HG03108 (cell line): ENCODE results near the gene OR2V2.
"Not testable (repeated sequence)": the region's sequence is repeated elsewhere in the genome, so short reads cannot be mapped to it uniquely, and the experiment has no call there.

ENCODE experiments used
- ATAC-seq: cut with Tn5 transposase; IDR thresholded peaks from one replicate; pipeline ENCODE4 v1.9.1; 2021; ENCODE audit warnings: moderate library complexity; ENCODE audit not compliant: unreplicated experiment

Gene OR2V2, protein sequence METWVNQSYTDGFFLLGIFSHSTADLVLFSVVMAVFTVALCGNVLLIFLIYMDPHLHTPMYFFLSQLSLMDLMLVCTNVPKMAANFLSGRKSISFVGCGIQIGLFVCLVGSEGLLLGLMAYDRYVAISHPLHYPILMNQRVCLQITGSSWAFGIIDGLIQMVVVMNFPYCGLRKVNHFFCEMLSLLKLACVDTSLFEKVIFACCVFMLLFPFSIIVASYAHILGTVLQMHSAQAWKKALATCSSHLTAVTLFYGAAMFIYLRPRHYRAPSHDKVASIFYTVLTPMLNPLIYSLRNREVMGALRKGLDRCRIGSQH

DNA sequence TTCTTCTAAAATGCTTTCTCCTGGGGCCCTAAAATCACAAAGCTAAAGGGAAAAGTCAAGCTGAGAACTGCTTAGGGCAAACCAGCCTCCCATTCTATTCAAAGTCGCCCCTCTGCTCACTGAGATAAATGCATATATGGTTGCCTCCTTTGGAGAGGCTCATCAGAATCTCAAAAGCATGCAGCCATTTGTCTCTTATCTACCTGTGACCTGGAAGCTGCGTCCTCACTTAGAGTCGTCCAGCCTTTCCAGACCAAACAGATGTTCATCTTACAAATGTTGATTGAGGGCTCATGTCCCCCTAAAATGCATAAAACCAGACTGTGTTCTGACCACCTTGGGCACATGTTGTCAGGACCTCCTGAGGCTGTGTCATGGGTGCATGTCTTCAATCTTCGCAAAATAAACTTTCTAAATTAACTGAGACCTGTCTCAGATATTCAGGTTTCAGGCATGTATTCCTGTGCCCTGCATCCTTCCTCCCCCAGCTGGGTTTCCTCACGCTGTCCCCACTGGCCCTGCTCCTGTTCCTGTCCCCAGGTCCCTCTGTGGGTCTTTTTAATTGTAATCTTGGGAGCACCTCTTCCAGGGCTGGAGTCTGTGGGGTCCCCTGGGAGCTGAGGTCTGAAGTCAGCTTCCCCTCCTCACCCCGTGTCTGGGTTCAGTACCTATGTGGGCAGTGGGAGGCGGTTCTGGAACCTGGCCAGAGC is at the start of gene OR2V2:
OR2V2 (plus strand) TSS at position 660 of the 710 bp plus-strand sequence. CDS start 7,357 bp downstream, outside the sequence.
- not testable (repeated sequence) for ATAC-seq

DNA sequence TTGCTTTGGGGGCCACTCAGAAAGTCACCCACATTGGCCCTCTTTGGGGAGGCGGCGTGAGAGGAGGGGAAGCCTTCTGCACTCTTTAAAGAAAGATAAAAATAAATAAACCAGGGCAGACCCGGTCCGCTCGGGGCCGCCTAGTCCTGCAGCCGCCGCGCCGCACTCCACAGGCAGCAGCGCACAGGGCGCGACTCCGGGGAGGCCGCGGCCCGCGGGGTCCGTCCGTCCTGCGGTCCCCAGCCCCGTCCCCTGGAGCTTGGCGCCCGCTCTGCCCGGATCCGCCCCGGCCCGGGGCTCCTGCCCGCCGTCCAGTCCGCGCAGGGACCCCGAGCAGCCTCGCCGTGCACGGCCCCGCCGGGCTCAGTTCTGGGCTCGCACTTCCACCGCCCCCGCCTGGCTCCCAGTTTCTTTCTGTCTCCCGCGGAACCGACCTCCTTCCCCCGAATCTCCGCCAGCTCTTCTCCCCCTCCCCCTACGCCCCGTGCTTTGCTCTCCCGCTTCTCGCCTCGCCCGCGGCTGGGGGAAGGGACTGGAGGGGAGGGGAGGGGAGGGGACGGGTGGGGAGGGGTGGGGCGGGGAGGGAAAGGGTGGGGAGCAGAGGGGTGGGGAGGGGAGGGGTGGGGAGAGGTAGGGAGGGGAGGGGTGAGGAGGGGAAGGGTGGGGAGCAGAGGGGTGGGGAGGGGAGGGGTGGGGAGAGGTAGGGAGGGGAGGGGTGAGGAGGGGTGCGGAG is 49.5 kb upstream of the OR2V2 start:
- not testable (repeated sequence) for ATAC-seq

DNA sequence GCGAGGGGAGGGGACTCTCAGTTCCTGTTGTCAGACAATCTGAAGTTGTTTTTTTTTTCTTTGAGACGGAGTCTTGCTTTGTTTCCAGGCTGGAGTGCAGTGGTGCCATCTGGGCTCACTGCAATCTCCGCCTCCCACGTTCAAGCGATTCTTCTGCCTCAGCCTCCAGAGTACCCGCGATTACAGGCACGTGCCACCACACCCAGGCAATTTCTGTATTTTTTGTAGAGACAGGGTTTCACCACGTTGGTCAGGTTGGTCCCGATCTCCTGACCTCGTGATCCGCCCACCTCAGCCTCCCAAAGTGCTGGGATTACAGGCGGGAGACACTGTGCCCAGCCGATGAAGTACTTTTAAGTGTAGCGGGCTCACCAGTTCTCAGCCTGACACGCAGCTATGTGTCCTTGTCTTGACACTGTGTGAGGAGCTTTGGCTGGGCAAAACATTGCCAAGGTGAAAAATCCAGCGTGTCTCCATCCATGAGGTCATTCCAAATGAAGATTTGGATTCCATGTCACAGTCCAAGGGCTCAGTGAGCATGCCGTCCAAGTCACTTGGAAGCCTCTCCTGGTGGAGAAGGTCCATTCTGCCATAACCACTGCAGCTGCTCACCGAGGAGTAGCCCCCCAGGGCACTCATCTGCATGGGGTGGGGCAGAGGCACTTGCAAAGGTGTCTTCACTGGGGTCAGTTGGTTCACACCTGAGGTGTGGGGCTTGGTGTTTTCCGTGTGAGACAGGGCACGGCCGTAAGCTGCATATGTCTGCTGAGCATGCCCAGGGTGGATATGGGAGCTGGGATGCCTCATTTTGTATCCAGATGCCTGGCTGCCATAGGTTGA is 48.4 kb upstream of the OR2V2 start:
- no peak for ATAC-seq

DNA sequence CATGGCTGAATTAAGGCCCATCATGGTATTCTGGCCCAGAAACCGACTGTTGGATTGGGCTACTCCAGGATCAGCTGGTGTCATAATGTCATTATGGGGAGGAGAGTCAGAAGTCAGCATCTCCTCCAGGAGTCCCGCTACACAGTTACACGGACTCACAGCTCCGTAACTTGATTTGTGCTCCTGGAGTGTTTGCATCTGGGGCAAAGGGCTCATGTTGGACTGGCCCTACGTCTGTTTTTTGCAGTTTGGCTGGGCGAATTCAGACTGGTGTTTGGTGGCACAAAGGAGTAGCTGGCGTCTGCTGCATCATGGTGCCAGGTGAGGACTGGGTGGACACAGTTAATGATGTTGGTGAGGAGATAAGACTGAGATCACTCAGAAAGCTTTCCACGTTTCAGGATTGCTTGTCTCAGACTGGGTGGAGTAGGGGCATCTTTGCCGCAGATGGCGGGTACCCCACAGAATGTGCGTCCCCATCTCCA is 47.7 kb upstream of the OR2V2 start:
- no peak for ATAC-seq

DNA sequence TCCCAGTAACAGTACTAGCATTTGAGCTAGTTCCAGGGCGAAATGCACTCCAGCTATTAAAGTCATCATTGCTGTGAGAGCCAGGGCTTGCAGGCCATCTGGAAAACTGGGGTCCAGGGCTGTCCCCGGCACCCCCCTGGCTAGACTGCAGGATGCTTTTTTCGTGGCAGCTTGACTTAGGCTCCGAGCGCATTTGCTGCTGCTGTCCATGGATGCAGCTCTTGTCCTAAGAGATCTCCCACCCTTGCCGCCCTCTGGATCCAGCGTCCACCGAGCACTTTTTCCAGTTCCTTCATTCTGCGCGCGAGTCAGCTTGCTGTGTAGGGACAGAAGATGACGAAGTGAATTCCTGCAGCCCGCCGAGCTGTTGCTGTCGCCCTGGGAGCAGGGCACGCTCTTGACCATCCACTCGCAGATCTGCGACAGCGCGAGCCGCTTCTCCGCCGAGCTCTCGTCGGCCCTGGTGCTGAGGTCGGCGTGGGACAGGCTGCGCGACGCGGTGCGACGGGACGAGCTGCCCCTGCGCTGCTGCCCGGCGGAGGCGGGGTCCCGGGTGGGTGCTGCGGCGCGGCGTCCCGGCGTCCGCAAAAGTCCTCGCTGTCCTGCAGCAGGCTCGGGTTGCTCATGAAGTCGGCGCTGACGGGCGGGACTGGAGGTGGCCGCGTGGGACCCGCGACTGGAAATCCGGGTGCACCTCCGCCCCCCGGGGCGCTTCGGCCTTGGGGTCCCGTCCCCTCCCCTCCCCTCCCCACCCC is 47.1 kb upstream of the OR2V2 start:
- no peak for ATAC-seq

DNA sequence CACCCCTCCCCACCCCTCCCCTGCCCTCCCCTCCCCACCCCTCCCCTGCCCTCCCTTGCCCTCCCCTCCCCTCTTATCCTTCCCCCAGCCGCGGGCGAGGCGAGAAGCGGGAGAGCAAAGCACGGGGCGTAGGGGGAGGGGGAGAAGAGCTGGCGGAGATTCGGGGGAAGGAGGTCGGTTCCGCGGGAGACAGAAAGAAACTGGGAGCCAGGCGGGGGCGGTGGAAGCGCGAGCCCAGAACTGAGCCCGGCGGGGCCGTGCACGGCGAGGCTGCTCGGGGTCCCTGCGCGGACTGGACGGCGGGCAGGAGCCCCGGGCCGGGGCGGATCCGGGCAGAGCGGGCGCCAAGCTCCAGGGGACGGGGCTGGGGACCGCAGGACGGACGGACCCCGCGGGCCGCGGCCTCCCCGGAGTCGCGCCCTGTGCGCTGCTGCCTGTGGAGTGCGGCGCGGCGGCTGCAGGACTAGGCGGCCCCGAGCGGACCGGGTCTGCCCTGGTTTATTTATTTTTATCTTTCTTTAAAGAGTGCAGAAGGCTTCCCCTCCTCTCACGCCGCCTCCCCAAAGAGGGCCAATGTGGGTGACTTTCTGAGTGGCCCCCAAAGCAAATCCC is 46.2 kb upstream of the OR2V2 start:
- not testable (repeated sequence) for ATAC-seq

DNA sequence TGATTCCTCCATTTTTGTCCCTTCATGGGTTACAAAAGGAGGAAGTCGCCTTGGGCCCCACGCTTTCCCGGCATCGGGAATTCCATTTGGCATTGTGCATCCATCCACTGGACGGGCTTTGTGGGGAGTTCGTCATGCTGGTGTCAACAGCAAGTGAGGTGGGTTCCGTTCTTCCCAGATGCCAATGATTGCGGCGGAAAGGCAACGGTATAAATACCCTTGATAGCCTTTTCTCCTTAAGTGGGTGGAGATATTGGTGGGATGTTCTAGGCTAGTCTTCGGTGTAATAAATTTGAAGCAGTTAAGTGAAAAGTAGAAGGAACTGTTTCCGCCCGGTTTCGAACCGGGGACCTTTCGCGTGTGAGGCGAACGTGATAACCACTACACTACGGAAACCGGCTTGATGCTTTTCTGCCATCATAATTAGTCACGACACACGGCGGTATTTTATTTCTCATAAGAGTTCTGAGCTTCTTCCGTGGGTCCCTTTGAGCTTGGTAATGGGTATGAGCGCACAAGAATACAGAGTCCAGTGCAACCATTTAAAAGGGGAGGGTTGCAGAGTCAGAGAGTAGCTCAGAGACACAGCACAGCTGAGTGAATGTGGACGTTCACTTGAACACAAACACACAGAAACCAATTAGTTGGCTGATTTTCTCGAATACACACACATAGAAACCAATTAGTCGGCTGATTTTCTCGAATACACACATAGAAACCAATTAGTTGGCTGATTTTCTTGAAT is 45.3 kb upstream of the OR2V2 start:
- ATAC-seq, result not testable (repeated sequence)

DNA sequence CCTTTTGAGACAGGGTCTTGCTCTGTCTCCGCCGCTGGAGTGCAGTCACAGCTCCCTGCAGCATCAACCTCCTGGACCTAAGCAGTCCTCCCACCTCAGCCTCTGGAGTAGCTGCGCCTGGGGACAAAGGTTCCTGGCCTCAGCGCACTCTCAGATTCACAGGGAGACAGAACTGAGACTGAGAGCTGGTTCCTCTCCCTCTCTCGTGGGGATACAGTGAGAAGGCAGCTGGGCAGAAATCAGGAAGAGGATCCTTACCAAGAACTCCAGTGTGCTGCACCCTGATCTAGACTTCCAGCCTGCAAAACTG is 43.2 kb upstream of the OR2V2 start:
- not testable (repeated sequence) for ATAC-seq

DNA sequence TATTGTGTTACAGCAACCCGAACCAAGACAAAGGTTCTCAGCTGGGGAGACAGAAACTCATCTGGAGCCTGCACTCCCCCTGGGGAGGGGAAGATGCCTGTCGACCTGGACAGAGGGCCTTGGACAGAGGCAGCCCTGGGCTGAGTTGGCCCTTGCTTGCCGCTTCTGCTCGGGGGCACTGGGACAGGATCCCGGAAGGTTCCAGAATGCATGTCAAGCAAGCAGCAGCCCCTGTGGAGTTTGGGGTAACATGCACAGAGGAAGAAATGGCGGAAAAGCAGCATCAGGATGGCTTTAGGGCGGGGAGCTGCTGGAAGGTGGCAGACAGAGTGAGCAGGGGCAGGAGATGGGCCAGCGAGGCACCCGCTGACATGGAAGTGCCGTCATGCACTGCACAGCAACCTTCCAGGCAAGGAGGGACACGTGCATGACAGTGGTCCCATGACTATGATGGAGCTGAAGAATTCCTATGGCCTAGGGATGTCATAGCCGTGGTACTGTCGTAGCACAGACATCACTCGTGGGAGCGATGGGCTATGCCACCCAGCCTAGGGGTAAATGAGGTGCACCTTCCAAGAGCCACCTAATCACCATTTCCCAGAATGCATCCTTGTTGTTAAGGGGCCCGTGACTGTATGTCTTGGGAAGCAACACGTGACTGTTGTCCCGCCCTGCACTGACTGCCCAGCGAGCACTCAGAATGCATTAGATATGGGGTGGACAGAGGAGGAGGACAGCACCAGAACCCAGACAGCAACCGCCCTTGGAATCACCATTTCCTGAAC is 42.6 kb upstream of the OR2V2 start:
- ATAC-seq, result not testable (repeated sequence)

DNA sequence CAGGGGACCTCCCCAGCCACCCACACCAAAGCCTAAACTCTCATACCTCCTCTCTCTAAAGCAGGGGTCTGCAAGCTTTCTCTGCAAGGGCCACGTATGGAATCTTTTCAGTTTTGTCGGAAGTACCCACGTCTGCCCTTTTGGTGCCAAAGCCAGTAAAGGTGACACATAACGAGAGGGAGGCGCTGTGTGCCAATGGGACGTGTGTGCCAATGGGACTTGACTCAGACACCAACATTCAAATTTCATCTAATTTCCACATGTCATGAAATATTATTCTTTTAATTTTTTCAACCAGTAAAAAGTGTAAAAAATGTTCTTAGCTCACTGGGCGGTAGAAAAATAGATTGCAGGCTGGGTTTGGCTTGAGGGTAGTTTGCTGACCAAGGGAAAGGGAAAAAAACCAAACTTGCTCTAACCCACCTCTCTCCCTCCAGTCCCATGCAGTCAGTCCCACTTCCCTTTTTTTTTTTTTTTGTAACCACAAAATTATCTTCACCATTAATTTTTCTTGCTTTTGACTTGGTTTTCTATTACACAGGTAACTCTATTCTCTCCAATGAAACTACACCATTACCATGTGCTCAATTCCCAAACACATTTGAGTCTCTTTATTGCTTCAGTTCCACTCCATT is 41.9 kb upstream of the OR2V2 start:
- no peak for ATAC-seq

DNA sequence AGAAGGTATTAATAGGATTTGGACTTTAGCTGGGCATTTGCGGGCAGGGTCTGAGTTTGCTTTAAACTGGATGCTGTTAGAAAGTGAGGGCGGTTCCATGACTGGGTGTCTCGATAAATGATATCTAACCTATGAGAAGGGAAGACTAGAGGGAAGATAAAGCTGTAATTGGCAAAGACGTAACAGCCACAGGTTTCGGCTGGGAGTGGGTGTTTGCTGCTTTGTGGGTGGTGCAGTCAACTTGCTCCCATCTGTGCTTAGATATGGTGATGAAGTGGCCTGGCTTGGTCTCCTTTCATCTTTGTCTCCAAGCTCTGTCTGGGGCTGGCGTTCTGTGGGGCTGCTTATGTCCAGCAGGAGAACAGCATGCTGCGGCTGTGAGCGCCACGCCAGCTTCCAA is 39.7 kb upstream of the OR2V2 start:
- no peak for ATAC-seq

DNA sequence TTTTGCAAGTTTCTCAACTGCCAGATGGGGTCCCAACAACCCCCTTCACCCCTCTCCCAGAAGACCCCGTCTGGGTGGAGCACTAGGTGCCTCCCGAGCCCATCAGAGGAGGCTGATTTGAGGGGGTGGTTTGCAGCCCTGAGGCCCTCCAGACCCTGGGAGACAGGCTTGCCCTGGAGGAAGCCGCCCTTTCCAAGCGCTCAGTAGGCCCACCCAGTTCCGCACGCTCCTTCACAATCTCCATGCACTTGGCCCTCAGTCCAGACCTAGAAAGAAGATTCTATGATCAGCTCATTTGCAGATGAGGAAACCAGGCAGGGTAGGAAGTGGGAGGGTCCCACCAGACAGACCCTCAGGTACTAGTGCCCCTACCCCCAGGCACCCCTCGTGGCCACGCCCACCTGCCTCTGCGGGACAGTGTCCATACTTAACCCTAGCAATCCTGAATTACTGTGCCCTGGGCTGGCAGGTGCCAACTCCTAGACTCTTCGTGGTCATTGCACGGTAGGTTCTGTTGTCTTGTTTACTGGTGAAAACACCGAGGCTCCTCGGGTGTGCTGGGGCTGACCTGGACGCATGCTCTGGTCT is 38.7 kb upstream of the OR2V2 start:
- no peak for ATAC-seq

DNA sequence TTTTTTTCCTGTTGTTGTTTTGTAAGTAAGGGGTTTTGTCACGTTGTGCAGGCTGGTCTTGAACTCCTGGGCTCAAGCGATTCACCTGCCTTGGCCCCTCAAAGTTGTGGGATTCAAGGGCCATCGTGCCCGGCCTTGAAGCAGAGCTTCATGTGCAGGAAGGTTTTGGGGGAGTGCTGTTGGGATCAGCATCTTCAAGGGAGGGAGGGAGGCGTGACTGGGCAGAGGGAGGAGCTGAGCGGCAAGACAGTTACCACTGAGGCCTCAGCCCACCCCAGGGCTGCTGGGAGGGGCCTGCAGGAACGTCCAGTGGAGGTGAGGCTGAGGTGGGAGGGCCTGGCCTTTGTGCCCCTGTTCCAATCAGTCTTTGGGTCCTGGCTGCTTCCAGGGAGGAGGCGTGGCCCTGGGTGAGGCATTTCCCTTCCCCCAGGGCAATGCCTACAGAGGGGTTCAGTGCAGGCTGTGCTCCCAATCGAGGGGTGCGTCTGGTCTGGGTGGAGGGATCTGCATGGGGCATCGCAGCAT is 37.8 kb upstream of the OR2V2 start:
- ATAC-seq, result no peak

DNA sequence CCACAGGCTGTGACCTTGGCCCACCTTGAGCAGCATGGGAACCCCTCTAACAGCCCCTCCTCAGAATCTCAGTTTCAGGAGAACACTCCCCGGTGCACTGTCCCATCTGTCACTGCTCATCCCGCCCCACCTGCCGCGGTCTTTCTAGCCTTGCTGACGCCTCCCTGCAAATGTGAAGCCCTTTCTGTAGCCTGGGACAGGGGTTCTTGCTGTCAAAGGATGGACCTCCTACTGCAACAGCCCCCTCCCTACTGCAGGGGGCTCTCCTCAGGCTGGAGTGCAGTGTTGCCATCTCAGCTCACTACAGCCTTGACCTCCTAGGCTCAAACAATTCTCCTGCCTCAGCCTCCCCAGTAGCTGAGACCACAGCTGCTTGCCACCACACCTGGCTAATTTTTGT is 36.4 kb upstream of the OR2V2 start:
- no peak for ATAC-seq

DNA sequence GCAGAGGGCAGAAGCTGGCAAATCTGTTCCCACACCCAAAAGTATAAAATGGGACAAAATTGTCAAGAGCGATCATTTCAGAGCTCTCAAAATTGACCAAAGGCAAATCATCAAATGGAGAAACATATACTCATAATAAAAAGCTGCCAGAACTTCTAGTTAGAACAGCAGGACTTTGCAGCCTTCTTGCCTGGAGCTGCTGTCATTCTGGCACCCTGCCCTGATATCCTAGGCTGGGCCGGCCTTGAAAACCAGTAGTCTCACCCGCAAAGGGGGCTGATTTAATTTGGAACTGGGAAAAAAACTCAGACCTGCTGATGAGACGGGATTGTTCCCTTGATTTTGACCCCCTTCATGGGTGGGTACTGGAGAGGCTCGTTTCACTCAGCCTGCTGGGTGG is 34.9 kb upstream of the OR2V2 start:
- no peak for ATAC-seq

DNA sequence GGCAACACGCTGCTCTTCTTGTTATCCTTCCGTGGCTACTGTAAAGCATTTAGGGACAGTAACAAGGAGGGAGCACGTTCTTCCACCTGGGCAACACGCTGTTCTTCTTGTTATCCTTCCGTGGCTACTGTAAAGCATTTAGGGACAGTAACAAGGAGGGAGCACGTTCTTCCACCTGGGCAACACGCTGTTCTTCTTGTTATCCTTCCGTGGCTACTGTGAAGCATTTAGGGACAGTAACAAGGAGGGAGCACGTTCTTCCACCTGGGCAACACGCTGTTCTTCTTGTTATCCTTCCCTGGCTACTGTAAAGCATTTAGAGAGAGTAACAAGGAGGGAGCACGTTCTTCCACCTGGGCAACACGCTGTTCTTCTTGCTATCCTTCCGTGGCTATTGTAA is 33.8 kb upstream of the OR2V2 start:
- not testable (repeated sequence) for ATAC-seq

DNA sequence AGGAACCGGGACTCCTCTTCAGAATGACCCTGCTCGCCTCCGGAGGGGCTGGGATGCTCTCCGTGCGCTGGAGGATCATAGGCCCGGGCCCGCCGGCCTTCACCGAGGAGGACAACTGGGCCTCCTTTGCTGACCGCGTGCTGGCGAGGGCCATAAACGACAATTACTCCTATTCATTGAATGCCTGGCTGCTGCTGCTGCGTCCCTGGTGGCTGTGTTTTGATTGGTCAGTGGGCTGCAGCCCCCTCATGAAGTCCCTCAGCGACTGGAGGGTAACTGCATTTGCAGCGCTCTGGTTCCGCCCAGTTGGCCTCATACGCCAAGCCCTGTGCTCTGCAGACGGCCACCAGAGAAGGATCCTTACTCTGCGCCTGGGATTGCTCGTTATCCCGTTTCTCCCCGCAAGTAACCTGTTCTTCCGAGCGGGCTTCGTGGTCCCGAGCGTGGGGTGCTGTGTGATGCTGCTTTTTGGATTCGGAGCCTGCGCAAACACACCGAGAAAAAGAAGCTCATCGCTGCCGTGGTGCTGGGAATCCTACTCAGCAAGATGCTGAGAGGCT is 33.0 kb upstream of the OR2V2 start:
- no peak for ATAC-seq
